Measurements from ENCODE around the gene CLRN2. TPM values are rescaled to one million over a fixed set of nuclear protein-coding genes. Genes with fewer than 3 reads are reported as not detected.
"Not testable (repeated sequence)": the region's sequence is repeated elsewhere in the genome, so short reads cannot be mapped to it uniquely, and the experiment has no call there.

CLRN2 gene
- total RNA-seq, 2 experiments from 2014 or later = not detected

- Mint-ChIP-seq H3K27ac (no peak overlapping the region), H3K4me1 (peaks cover 6% of the 10 kb centered on the region), H3K36me3 (ENCODE audit: low read depth) (no peaks in the 10 kb centered on the region), H3K27me3 (peaks cover 12% of the 10 kb centered on the region), H3K9me3 (no peaks in the 10 kb centered on the region), H3K4me3 (no peak overlapping the region)
- ChIA-PET POLR2A (interaction anchor here (1.1 to 1.2 kb wide), 2 partner anchors 9 to 19 kb away, joined by 3 read pairs; no protein-coding TSS in a partner anchor), CTCF (interaction anchor here (1.2 to 1.4 kb wide), 3 partner anchors 10 to 77 kb away, joined by 3 to 7 read pairs (median 3); no protein-coding TSS in a partner anchor)
- no peak for DNase-seq
Measured at GRCh38 chr4:17558941-17559708, 44.2 kb downstream of the CLRN2 start.

- DNase-seq = no peak
- Mint-ChIP-seq H3K27me3 (peaks cover 11% of the 10 kb centered on the region), H3K27ac (no peak overlapping the region), H3K4me3 (no peak overlapping the region), H3K4me1 (peaks cover 4% of the 10 kb centered on the region), H3K9me3 (no peaks in the 10 kb centered on the region), H3K36me3 (ENCODE audit: low read depth) (no peaks in the 10 kb centered on the region)
- CTCF ChIA-PET = interaction anchor here (1.2 kb wide), 1 partner anchor 11 kb away, joined by 3 read pairs; no protein-coding TSS in a partner anchor
- POLR2A ChIA-PET = no interaction called here
Measured at GRCh38 chr4:17559709-17560048, 44.7 kb downstream of the CLRN2 start.

GRCh38 chr4:17560065-17560673, 45.2 kb downstream of the CLRN2 start:
- Mint-ChIP-seq H3K36me3 (ENCODE audit: low read depth) (no peaks in the 10 kb centered on the region), H3K4me1 (no peaks in the 10 kb centered on the region), H3K27me3 (peaks cover 7% of the 10 kb centered on the region), H3K4me3 (no peak overlapping the region), H3K9me3 (no peaks in the 10 kb centered on the region), H3K27ac (no peak overlapping the region)
- CTCF ChIA-PET = interaction anchor here (1.2 kb wide), 1 partner anchor 12 kb away, joined by 3 read pairs; no protein-coding TSS in a partner anchor
- no peak for DNase-seq
- POLR2A ChIA-PET = no interaction called here

- CTCF ChIA-PET = no interaction called here
- POLR2A ChIA-PET = no interaction called here
- H3K4me1 Mint-ChIP-seq = no peaks in the 10 kb centered on the region
- peaks cover 5% of the 10 kb centered on the region for H3K27me3 Mint-ChIP-seq
- H3K36me3 Mint-ChIP-seq (ENCODE audit: low read depth) = no peaks in the 10 kb centered on the region
- no peak for DNase-seq
- H3K4me3 Mint-ChIP-seq = no peak overlapping the region
- no peaks in the 10 kb centered on the region for H3K9me3 Mint-ChIP-seq
- H3K27ac Mint-ChIP-seq = no peak overlapping the region
Measured at GRCh38 chr4:17561195-17561909, 46.4 kb downstream of the CLRN2 start.

GRCh38 chr4:17562157-17562556, 47.2 kb downstream of the CLRN2 start:
- H3K27ac Mint-ChIP-seq = no peak overlapping the region
- ChIA-PET POLR2A (interaction anchor here (0.8 kb wide), 1 partner anchor 13 kb away, joined by 3 read pairs; no protein-coding TSS in a partner anchor), CTCF (interaction anchor here (0.6 to 0.9 kb wide), 2 partner anchors 16 to 50 kb away, joined by 3 read pairs; partner anchors contain the start of gene QDPR)
- no peaks in the 10 kb centered on the region for H3K36me3 Mint-ChIP-seq (ENCODE audit: low read depth)
- H3K4me3 Mint-ChIP-seq = no peak overlapping the region
- no peak for DNase-seq
- peaks cover 3% of the 10 kb centered on the region for H3K27me3 Mint-ChIP-seq
- no peaks in the 10 kb centered on the region for H3K9me3 Mint-ChIP-seq
- H3K4me1 Mint-ChIP-seq = no peaks in the 10 kb centered on the region

GRCh38 chr4:17565846-17566245, 50.9 kb downstream of the CLRN2 start:
- H3K27me3 Mint-ChIP-seq = peaks cover 6% of the 10 kb centered on the region
- CTCF ChIA-PET = interaction anchor here (0.8 kb wide), 1 partner anchor 17 kb away, joined by 4 read pairs; no protein-coding TSS in a partner anchor
- no peak overlapping the region for H3K4me3 Mint-ChIP-seq
- POLR2A ChIA-PET = no interaction called here
- no peaks in the 10 kb centered on the region for H3K4me1 Mint-ChIP-seq
- H3K9me3 Mint-ChIP-seq = no peaks in the 10 kb centered on the region
- H3K36me3 Mint-ChIP-seq (ENCODE audit: low read depth) = no peaks in the 10 kb centered on the region
- no peak for DNase-seq
- H3K27ac Mint-ChIP-seq = no peak overlapping the region

- Mint-ChIP-seq H3K4me3 (no peak overlapping the region), H3K9me3 (no peaks in the 10 kb centered on the region), H3K4me1 (no peaks in the 10 kb centered on the region), H3K36me3 (ENCODE audit: low read depth) (no peaks in the 10 kb centered on the region), H3K27ac (no peak overlapping the region), H3K27me3 (peaks cover 6% of the 10 kb centered on the region)
- DNase-seq = no peak
- ChIA-PET CTCF (interaction anchor here (0.8 kb wide), 1 partner anchor 18 kb away, joined by 8 read pairs; no protein-coding TSS in a partner anchor), POLR2A (interaction anchor here (0.7 kb wide), 1 partner anchor 10 kb away, joined by 3 read pairs; the partner anchor contains the start of gene LAP3)
Measured at GRCh38 chr4:17567271-17567670, 52.3 kb downstream of the CLRN2 start.

- Mint-ChIP-seq H3K27ac (no peak overlapping the region), H3K4me3 (no peak overlapping the region), H3K36me3 (ENCODE audit: low read depth) (peaks cover 16% of the 10 kb centered on the region), H3K27me3 (no peaks in the 10 kb centered on the region), H3K4me1 (peaks cover 20% of the 10 kb centered on the region), H3K9me3 (no peaks in the 10 kb centered on the region)
- DNase-seq = no peak
- CTCF ChIA-PET = interaction anchor here (1.0 to 1.6 kb wide), 2 partner anchors 25 to 234 kb away, joined by 5 to 6 read pairs; no protein-coding TSS in a partner anchor
- POLR2A ChIA-PET = interaction anchor here (1.0 to 2.1 kb wide), 2 partner anchors 40 to 236 kb away, joined by 3 to 8 read pairs; partner anchors contain the start of genes DCAF16, MED28 and NCAPG
Measured at GRCh38 chr4:17574206-17574605, 59.2 kb downstream of the CLRN2 start.

- ChIA-PET CTCF (interaction anchor here (0.6 to 4.7 kb wide), 4 partner anchors 21 to 235 kb away, joined by 3 to 37 read pairs (median 7); partner anchors contain the start of genes DCAF16 and NCAPG), POLR2A (interaction anchor here (0.9 to 4.6 kb wide), 5 partner anchors 21 to 235 kb away, joined by 3 to 146 read pairs (median 4); partner anchors contain the start of genes DCAF16, MED28 and NCAPG)
- Mint-ChIP-seq H3K27ac (peak overlapping the region; percentile 35), H3K4me1 (peaks cover 29% of the 10 kb centered on the region), H3K36me3 (ENCODE audit: low read depth) (peaks cover 25% of the 10 kb centered on the region)
- not testable (repeated sequence) for H3K9me3 Mint-ChIP-seq, DNase-seq, H3K27me3 Mint-ChIP-seq, H3K4me3 Mint-ChIP-seq
Measured at GRCh38 chr4:17575177-17575576, 60.2 kb downstream of the CLRN2 start.

Other genes with a start within 250 kb of the CLRN2 start
- 10 to 100 TPM; 25.5 to 26.4 TPM for gene QDPR, start 3.1 kb upstream of the CLRN2 start, total RNA-seq
- 100 to 1,000 TPM; 180 to 182 TPM for gene LAP3, start 62.0 kb downstream of the CLRN2 start, total RNA-seq
- 10 to 100 TPM; 48.6 to 49.9 TPM for gene MED28, start 99.5 kb downstream of the CLRN2 start, total RNA-seq

All from activated CD4-positive, alpha-beta memory T cell treated with anti-CD3 and anti-CD28 coated beads, Interleukin-2, amount 10 ng/mL, durations not matched to agents 7 days and 5 days (primary cell).